HG03378 (cell line): ENCODE results near the gene WDR91.

Experiments used
- ATAC-seq: cut with Tn5 transposase; IDR thresholded peaks from one replicate; pipeline ENCODE4 v1.9.1; 2021; ENCODE audit warnings: mild to moderate bottlenecking, moderate library complexity; ENCODE audit not compliant: unreplicated experiment

WDR91 gene

GRCh38 chr7:135200821-135201331, 10.4 kb downstream of the WDR91 start:
- no peak for ATAC-seq

- no peak for ATAC-seq
Observed at GRCh38 chr7:135199439-135199838, 11.9 kb downstream of the WDR91 start.

- no peak for ATAC-seq
Observed at GRCh38 chr7:135197906-135198655, 13.2 kb downstream of the WDR91 start.

GRCh38 chr7:135197343-135197742, 14.0 kb downstream of the WDR91 start:
- no peak for ATAC-seq

GRCh38 chr7:135195968-135196629, 15.2 kb downstream of the WDR91 start:
- no peak for ATAC-seq

- no peak for ATAC-seq
Observed at GRCh38 chr7:135195156-135195555, 16.2 kb downstream of the WDR91 start.

DNA sequence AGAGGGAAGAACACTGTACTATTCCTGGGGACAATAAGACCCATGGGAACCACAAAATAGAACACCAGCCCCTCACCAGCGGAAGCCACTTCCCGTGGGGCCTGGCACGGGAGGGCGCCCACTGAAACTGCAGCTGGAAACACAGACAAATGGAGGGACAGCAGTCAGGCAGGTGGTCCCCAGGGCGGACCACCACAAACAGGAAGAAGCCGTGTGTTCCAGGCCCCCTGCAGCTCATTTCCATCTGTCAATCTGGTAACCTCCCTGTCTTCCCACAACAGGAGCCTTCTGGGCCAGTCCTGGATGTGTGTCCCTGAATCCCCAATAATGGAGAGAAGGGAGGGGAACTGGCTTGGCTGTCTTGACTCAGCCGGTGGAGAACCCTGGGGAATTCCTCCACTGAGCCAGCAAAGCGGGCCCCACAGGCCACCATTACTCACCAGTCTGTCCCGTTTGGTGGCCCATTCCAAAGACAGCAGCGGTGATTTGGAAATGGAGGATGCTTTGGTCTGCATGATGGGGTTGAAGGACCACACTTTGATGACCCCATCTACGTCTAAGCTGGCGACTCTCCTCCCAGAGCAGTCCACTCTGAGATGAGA, 16.7 kb downstream of the WDR91 start:
- ATAC-seq: no peak

- ATAC-seq: no peak
Observed at GRCh38 chr7:135193615-135194081, 17.7 kb downstream of the WDR91 start.

- ATAC-seq: no peak
Observed at GRCh38 chr7:135192914-135193536, 18.3 kb downstream of the WDR91 start.

- no peak for ATAC-seq
Observed at GRCh38 chr7:135190703-135191102, 20.6 kb downstream of the WDR91 start.

- no peak for ATAC-seq
Observed at GRCh38 chr7:135189961-135190360, 21.4 kb downstream of the WDR91 start.

- ATAC-seq: no peak
Observed at GRCh38 chr7:135189221-135189662, 22.1 kb downstream of the WDR91 start.

GRCh38 chr7:135188298-135188984, 22.9 kb downstream of the WDR91 start:
- ATAC-seq: peak; percentile 47

GRCh38 chr7:135186841-135187253, 24.5 kb downstream of the WDR91 start:
- peak; percentile 65 for ATAC-seq

DNA sequence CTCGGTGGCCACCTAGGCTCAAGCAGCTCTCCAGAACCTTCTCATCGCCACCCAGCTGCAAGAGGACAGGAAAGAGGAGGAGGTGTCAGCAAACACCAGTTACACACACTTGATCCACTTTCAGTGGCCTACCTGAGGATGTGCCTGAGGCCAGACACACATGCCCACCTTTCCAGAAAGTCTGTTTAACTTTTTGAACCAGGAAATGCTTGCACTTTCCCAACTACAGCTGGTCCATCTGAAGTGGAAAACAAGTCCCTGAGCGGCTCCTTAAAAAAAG, 25.1 kb downstream of the WDR91 start:
- ATAC-seq: no peak

DNA sequence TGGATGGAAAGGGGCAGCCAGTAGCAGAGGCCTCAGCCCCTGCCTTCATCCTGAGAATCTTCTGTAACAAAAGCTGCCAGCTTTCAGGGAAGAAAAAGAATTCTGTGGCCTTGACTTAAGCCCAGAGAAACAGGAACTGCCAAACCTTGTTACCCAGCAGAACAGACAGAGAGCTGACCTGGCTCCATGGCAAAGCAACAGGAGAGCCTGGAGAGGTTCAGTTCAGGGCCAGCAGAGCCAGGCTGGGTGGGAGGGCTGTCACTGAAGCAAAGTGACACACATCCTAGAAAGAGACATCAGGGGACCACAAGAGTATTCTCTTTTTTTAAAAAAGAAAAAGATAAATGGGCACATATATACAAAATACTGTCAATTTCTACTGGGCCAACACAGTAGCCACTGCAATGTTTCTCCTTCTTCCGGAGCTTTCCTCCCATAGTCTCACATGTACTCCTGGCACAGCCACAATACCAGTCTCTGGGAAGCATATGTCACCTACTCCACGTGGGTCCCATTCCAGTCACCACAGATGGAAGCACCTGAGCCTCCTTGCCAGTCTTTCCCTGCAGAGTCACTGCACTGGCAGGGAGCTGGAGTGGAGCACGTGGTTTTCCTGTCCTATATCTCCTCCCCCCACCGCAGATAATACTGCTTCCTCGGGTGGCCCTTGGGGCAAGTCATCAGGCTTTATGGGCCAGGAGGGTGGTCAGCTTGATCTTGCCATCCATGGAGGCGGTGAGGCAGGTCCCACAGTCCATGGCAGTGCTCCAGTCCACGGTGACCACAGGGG, 25.7 kb downstream of the WDR91 start:
- no peak for ATAC-seq

GRCh38 chr7:135184254-135184841, 27.0 kb downstream of the WDR91 start:
- ATAC-seq: no peak

- no peak for ATAC-seq
Observed at GRCh38 chr7:135183478-135183877, 27.8 kb downstream of the WDR91 start.

- no peak for ATAC-seq
Observed at GRCh38 chr7:135181929-135182678, 29.2 kb downstream of the WDR91 start.
